HepG2 (cell line): ENCODE data around the gene UTP3. TPM values are rescaled to one million over a fixed set of nuclear protein-coding genes. Genes with fewer than 3 reads are reported as not detected.
A peak's percentile ranks its signal among the peaks of the same experiment; 100 is the strongest.

Experiments
- AGO2 ChIP-seq: fragments of 200-400 bp; formaldehyde crosslinking; optimal IDR thresholded peaks from 2 replicates; pipeline ENCODE3; 2017; ENCODE audit warnings: mild to moderate bottlenecking, low read depth, low read length, moderate library complexity
- EP300 ChIP-seq, 3 experiments: sonication (generic) in 1 of 3; formaldehyde crosslinking in 1 of 3; IDR thresholded peaks; 2 replicates each; pipeline versions ENCODE4 v1.5.1 to v1.6.1; 2011 to 2020; ENCODE audit warnings: low read depth in 2 of 3, low read length in 2 of 3, borderline replicate concordance in 1 of 3, improper control_type of control experiment in 1 of 3, mild to moderate bottlenecking in 1 of 3, missing genetic modification reagents in 1 of 3, moderate library complexity in 1 of 3
- GATAD2A ChIP-seq: IDR thresholded peaks from 2 replicates; pipeline ENCODE4 v1.6.1; 2016
- KLF6 ChIP-seq: IDR thresholded peaks from 2 replicates; pipeline ENCODE4 v1.8.0; 2016; ENCODE audit warnings: missing biosample characterization, missing genetic modification reagents
- MAFF ChIP-seq: IDR thresholded peaks from 2 replicates; pipeline ENCODE4 v1.6.1; 2011; ENCODE audit warnings: low read depth, low read length, improper control_type of control experiment
- MED13 ChIP-seq: sonication (generic); formaldehyde crosslinking; IDR thresholded peaks from 2 replicates; pipeline ENCODE4 v1.5.0; 2020; ENCODE audit warnings: missing genetic modification reagents
- MXD1 ChIP-seq: sonication (generic); formaldehyde crosslinking; IDR thresholded peaks from 2 replicates; pipeline ENCODE4 v1.4.0; 2020; ENCODE audit warnings: mild to moderate bottlenecking, missing genetic modification reagents
- NFATC3 ChIP-seq: sonication (generic); formaldehyde crosslinking; IDR thresholded peaks from 2 replicates; pipeline ENCODE4 v1.5.1; 2020; ENCODE audit warnings: mild to moderate bottlenecking, missing genetic modification reagents
- PRDM10 ChIP-seq: sonication (generic); formaldehyde crosslinking; IDR thresholded peaks from 2 replicates; pipeline ENCODE4 v1.4.0; 2020; ENCODE audit warnings: low read depth, missing genetic modification reagents
- PRDM15 ChIP-seq: sonication (generic); formaldehyde crosslinking; IDR thresholded peaks from 2 replicates; pipeline ENCODE4 v1.4.0; 2020; ENCODE audit warnings: missing genetic modification reagents
- RARG ChIP-seq: sonication (generic); formaldehyde crosslinking; IDR thresholded peaks from 2 replicates; pipeline ENCODE4 v1.4.0; 2020; ENCODE audit warnings: low read depth, mild to moderate bottlenecking, missing genetic modification reagents
- RCOR2 ChIP-seq: IDR thresholded peaks from 2 replicates; pipeline ENCODE4 v1.6.1; 2016; ENCODE audit warnings: missing biosample characterization, missing genetic modification reagents
- TEF ChIP-seq: sonication (generic); formaldehyde crosslinking; IDR thresholded peaks from 2 replicates; pipeline ENCODE4 v1.5.0; 2020; ENCODE audit warnings: missing genetic modification reagents
- ZFY ChIP-seq: sonication (generic); formaldehyde crosslinking; IDR thresholded peaks from 2 replicates; pipeline ENCODE4 v1.4.0; 2020; ENCODE audit warnings: missing genetic modification reagents
- ZMYM4 ChIP-seq: sonication (generic); formaldehyde crosslinking; IDR thresholded peaks from 2 replicates; pipeline ENCODE4 v1.8.1; 2023; ENCODE audit warnings: mild to moderate bottlenecking, missing genetic modification reagents
- ZNF501 ChIP-seq: sonication (generic); formaldehyde crosslinking; IDR thresholded peaks from 2 replicates; pipeline ENCODE4 v1.5.1; 2020; ENCODE audit warnings: mild to moderate bottlenecking, moderate library complexity, missing genetic modification reagents
- ZNF550 ChIP-seq: sonication (generic); formaldehyde crosslinking; IDR thresholded peaks from 2 replicates; pipeline ENCODE4 v1.4.0; 2020; ENCODE audit warnings: mild to moderate bottlenecking, missing genetic modification reagents, borderline replicate concordance
- ZNF557 ChIP-seq: sonication (generic); formaldehyde crosslinking; IDR thresholded peaks from 2 replicates; pipeline ENCODE4 v1.4.0; 2020; ENCODE audit warnings: missing genetic modification reagents
- ZNF576 ChIP-seq: sonication (generic); formaldehyde crosslinking; IDR thresholded peaks from 2 replicates; pipeline ENCODE4 v1.4.0; 2020; ENCODE audit warnings: mild to moderate bottlenecking, missing genetic modification reagents
- polyA plus RNA-seq, 8 experiments: library from polyadenylated mRNA; depleted of rRNA in 3 of 8; stranded (reverse) in 7 of 8; unstranded in 1 of 8; fragments of >200 nt; fragmentation: Illumina TruSeq in 4 of 8; extraction: Trizol in 4 of 8; gene quantifications; 2 replicates each; pipeline versions ENCODE4 v1.2.1 to v1.2.3, GENCODE V29; 2011 to 2016; ENCODE audit warnings: low read depth in 4 of 8, missing spikeins in 1 of 8, mixed read lengths in 1 of 8; ENCODE audit not compliant: insufficient read depth in 1 of 8
- total RNA-seq, 5 experiments: library from RNA; depleted of rRNA; stranded (reverse); fragments of >200 nt; fragmentation: Illumina TruSeq; extraction: Trizol; gene quantifications; 2 replicates each; pipeline ENCODE4 v1.2.3, GENCODE V29; 2016; ENCODE audit warnings: low read depth in 1 of 5

Gene UTP3
- total and polyA plus RNA-seq, 2 of the 13 experiments (the other 11 are each of a cell fraction or from before 2014, with no cell fraction given): 6.9 to 19.5 TPM

- TF ChIP-seq PRDM10 (CRISPR knock-in tag): peak; percentile 77; the same call in 1 of the 2 replicates
- TF ChIP-seq MED13: peak; percentile 80
- no peak for TF ChIP-seq TEF (CRISPR knock-in tag)
- peak; percentile 88; the same call in 1 of the 2 replicates for TF ChIP-seq KLF6
- 0 out of 2 replicates have a peak, but pooled peaks have one; percentile 64 for TF ChIP-seq RCOR2
- TF ChIP-seq AGO2: no peak
- TF ChIP-seq ZNF576 (CRISPR knock-in tag): no peak
- 0 out of 2 replicates have a peak, but pooled peaks have one; percentile 50 for TF ChIP-seq NFATC3
- TF ChIP-seq EP300 (IDR thresholded peaks at IDR 0.05; ENCODE audit: low read depth in 2 of 2, low read length in 2 of 2): no peak; a peak in 1 of 4 replicates
- TF ChIP-seq EP300 (CRISPR knock-in tag; IDR thresholded peaks at IDR 0.05; ENCODE audit: borderline replicate concordance): no peak; the same call in 1 of the 2 replicates
- peak; percentile 76 for TF ChIP-seq MXD1 (CRISPR knock-in tag)
- no peak for TF ChIP-seq ZNF550 (CRISPR knock-in tag)
- no peak for TF ChIP-seq ZNF557
- peak; percentile 91 for TF ChIP-seq GATAD2A (CRISPR knock-in tag)
- peak; percentile 69 for TF ChIP-seq PRDM15 (CRISPR knock-in tag)
- peak; percentile 93 for TF ChIP-seq ZNF501 (CRISPR knock-in tag)
- no peak for TF ChIP-seq MAFF
- TF ChIP-seq ZFY (CRISPR knock-in tag): peak; percentile 93
- TF ChIP-seq ZMYM4 (CRISPR knock-in tag): peak; percentile 98
- 0 out of 2 replicates have a peak, but pooled peaks have one; percentile 34 for TF ChIP-seq RARG (CRISPR knock-in tag)
Observed at GRCh38 chr4:70687821-70688794, at the start of gene UTP3 (continued).
